Psoas muscle (tissue), 8 donors: ENCODE data around the gene HPS5. TPM values are rescaled to one million over a fixed set of nuclear protein-coding genes. Genes with fewer than 3 reads are reported as not detected.

Source experiments
- ATAC-seq, 4 donors: fragments of 200-7000 bp; cut with Tn5 transposase; one replicate each; pipeline ENCODE4 v1.9.1; 2020; ENCODE audit warnings: moderate library complexity in 3 of 4, mild to moderate bottlenecking in 2 of 4
- DNase-seq, 2 donors: peaks; one replicate each; pipeline ENCODE4 v3.0.0-alpha.2; 2020
- H3K27ac ChIP-seq: fragments of 200-600 bp; one replicate; pipeline ENCODE4 v1.8.0; 2022
- H3K27me3 ChIP-seq, 3 donors: fragments of 200-600 bp in 1 of 3; one replicate each; pipeline versions ENCODE4 v1.6.1 to v1.8.0; 2013 to 2022; ENCODE audit warnings: low read length in 2 of 3, mild to moderate bottlenecking in 2 of 3, moderate library complexity in 1 of 3; ENCODE audit not compliant: insufficient read depth in 3 of 3
- H3K36me3 ChIP-seq, 2 donors: fragments of 200-600 bp in 1 of 2; one replicate each; pipeline versions ENCODE4 v1.6.1 to v1.8.0; 2013 to 2022; ENCODE audit warnings: low read depth in 1 of 2, mild to moderate bottlenecking in 1 of 2, moderate library complexity in 1 of 2; ENCODE audit not compliant: insufficient read depth in 1 of 2
- H3K4me1 ChIP-seq: fragments of 200-600 bp; one replicate; pipeline ENCODE4 v1.8.0; 2022
- H3K4me3 ChIP-seq: fragments of 200-600 bp; one replicate; pipeline ENCODE4 v1.8.0; 2022; ENCODE audit warnings: mild to moderate bottlenecking
- H3K9me3 ChIP-seq: fragments of 200-600 bp; one replicate; pipeline ENCODE4 v1.8.0; 2022
- WGBS, 3 donors: extraction: QIAGEN DNeasy Blood & Tissue Kit; methylation state at CpG; one replicate each; pipeline versions ENCODE4 v1.1.6 to v1.1.7; 2013; 5-methylcytosine and 5-hydroxymethylcytosine counted together
- intact Hi-C, 2 donors: fragments of 100-400 bp; cut with DNase I; formaldehyde crosslinking; loops; one replicate each; pipeline versions ENCODE4 v1.11.0 to v1.14.2; 2022
- polyA plus RNA-seq, 3 donors: library from polyadenylated mRNA; stranded (reverse); fragments of 200-250 nt; gene quantifications; one replicate each; pipeline ENCODE4 v1.2.3, GENCODE V29; 2013
- total RNA-seq, 4 donors: library from RNA; stranded (reverse); fragmentation: NEBNext Ultra II Directional in 2 of 4; extraction: Animal tissue kit (Norgen Biotek cat#: 25700) in 2 of 4; gene quantifications; one replicate each; pipeline versions ENCODE4 v1.2.1 to v1.2.4, GENCODE V29; 2021 to 2023
- TF ChIP-seq, protein P1 (sequence below): fragments of 200-600 bp; IDR thresholded peaks from one replicate; pipeline ENCODE4 v1.8.0; 2022; ENCODE audit warnings: antibody characterized with exemption
- donor health status: healthy with polysubstance abuse.
- donor health status: DM: no; HTN: no; CAD: no; lungs with moderate emphysema.
- donor health status: Bipolar disorder and iron deficiency.
- donor health status: healthy.
- donor health status: DM: yes; HTN: yes; CAD: no.
- donor health status: DM: no; HTN: no; CAD: no.
- donor health status: DM: no; HTN: no; CAD: no.
- donor health status: DM: yes; HTN: yes; CAD: no.

The HPS5 gene
- total and polyA plus RNA-seq, 7 donors, result 4.9 to 11.9 (median 9.9) TPM

- ATAC-seq (no peak), DNase-seq (no peak)
- H3K27me3 ChIP-seq, result no peaks in the 10 kb centered on the region
- intact Hi-C loops, result no loop called here
- TF ChIP-seq, protein P1, sequence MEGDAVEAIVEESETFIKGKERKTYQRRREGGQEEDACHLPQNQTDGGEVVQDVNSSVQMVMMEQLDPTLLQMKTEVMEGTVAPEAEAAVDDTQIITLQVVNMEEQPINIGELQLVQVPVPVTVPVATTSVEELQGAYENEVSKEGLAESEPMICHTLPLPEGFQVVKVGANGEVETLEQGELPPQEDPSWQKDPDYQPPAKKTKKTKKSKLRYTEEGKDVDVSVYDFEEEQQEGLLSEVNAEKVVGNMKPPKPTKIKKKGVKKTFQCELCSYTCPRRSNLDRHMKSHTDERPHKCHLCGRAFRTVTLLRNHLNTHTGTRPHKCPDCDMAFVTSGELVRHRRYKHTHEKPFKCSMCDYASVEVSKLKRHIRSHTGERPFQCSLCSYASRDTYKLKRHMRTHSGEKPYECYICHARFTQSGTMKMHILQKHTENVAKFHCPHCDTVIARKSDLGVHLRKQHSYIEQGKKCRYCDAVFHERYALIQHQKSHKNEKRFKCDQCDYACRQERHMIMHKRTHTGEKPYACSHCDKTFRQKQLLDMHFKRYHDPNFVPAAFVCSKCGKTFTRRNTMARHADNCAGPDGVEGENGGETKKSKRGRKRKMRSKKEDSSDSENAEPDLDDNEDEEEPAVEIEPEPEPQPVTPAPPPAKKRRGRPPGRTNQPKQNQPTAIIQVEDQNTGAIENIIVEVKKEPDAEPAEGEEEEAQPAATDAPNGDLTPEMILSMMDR, result no peak
- peaks cover 6% of the 10 kb centered on the region for H3K4me1 ChIP-seq
- H3K4me3 ChIP-seq, result no peak overlapping the region
- no peak overlapping the region for H3K27ac ChIP-seq
- H3K9me3 ChIP-seq, result no peaks in the 10 kb centered on the region
- H3K36me3 ChIP-seq, result peaks cover 5 to 53% of the 10 kb centered on the region in 2 donors
- 98 to 100% (median 98%) methylated on average over 3 of the region's 3 CpGs for WGBS, 3 donors
Observed at GRCh38 chr11:18367431-18367830, 45.5 kb upstream of the HPS5 start.

DNA sequence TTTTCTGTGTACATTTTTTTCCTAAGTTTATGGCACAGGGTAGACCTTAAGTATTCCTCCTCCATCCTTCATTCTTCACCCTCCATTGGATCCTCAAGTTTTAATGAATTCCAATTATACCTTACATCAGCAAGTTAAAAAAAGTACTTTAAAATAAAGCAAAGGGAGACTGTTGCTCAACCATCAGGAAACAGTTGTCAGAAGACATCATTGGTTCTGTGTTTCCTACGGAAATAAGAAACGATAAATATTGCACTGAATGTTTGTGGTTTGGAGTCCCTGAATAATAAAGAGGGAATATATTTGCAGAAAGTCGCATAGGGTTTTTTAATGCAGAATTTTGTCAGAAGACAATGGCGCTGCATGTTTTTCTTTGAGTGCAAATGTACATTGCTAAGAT, 44.3 kb upstream of the HPS5 start:
- no peaks in the 10 kb centered on the region for H3K9me3 ChIP-seq
- H3K36me3 ChIP-seq, result peaks cover 5 to 64% of the 10 kb centered on the region in 2 donors
- TF ChIP-seq, protein P1, result no peak
- ATAC-seq (no peak), DNase-seq (no peak)
- 92 to 95% (median 92%) methylated on average over 4 of the region's 4 CpGs for WGBS, 3 donors
- no peak overlapping the region for H3K27ac ChIP-seq
- no peaks in the 10 kb centered on the region for H3K27me3 ChIP-seq
- intact Hi-C loops, result no loop called here
- H3K4me1 ChIP-seq, result peaks cover 6% of the 10 kb centered on the region
- H3K4me3 ChIP-seq, result no peak overlapping the region

GRCh38 chr11:18365741-18366140, 43.8 kb upstream of the HPS5 start:
- ATAC-seq (no peak), DNase-seq (no peak)
- TF ChIP-seq, protein P1, result no peak
- Histone ChIP-seq H3K27ac (no peak overlapping the region), H3K27me3 (no peaks in the 10 kb centered on the region), H3K4me3 (no peak overlapping the region), H3K4me1 (peaks cover 6% of the 10 kb centered on the region), H3K9me3 (no peaks in the 10 kb centered on the region), H3K36me3 (peaks cover 5 to 70% of the 10 kb centered on the region in 2 donors)
- intact Hi-C loops, result no loop called here
- 92 to 93% (median 92%) methylated on average over 4 of the region's 4 CpGs for WGBS, 3 donors

DNA sequence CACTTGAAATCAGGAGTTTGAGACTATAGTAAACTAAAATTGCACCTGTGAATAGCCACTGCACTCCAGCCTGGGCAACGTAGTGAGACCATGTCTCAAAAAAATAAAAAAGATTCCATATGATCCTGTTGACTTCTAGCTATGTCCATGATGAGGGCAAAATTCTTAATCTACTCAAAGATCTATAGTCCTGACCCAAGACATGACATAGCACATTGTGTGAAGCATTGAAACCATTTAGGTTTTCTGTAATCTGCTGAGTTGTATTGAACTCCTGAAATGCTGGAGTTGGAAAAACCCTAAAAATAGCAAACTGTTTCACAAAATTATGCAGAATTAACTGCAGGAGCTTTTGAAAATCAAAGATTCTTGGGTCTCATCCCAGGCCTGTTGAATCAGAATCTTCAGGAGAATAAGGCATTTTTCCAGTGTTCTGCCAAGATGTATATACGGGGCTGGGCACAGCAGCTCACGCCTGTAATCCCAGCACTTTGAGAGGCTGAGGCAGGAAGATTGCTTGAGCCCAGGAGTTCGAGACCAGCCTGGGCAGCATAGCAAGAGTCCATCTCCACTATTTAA, 42.6 kb upstream of the HPS5 start:
- TF ChIP-seq, protein P1, result no peak
- Histone ChIP-seq H3K4me1 (peaks cover 6% of the 10 kb centered on the region), H3K27ac (no peak overlapping the region), H3K9me3 (no peaks in the 10 kb centered on the region), H3K4me3 (no peak overlapping the region), H3K36me3 (peaks cover 5 to 81% of the 10 kb centered on the region in 2 donors), H3K27me3 (no peaks in the 10 kb centered on the region)
- WGBS, 3 donors, result 88 to 94% (median 92%) methylated on average over 4 of the region's 4 CpGs
- no peak for ATAC-seq
- intact Hi-C loops, result no loop called here
- DNase-seq, result no peak

- intact Hi-C loops, result no loop called here
- 95 to 97% (median 96%) methylated on average over 5 of the region's 5 CpGs for WGBS, 3 donors
- ATAC-seq (no peak), DNase-seq (no peak)
- Histone ChIP-seq H3K27ac (no peak overlapping the region), H3K9me3 (no peaks in the 10 kb centered on the region), H3K4me1 (no peaks in the 10 kb centered on the region), H3K36me3 (peaks cover 12 to 99% of the 10 kb centered on the region in 2 donors), H3K27me3 (no peaks in the 10 kb centered on the region), H3K4me3 (no peak overlapping the region)
- TF ChIP-seq, protein P1, result no peak
Observed at GRCh38 chr11:18361154-18361553, 39.2 kb upstream of the HPS5 start.
